HCT116 (cell line): ENCODE data around the gene C3orf52. TPM values are rescaled to one million over a fixed set of nuclear protein-coding genes. Genes with fewer than 3 reads are reported as not detected.

Experiments used
- ATAC-seq: fragments of 200-7000 bp; cut with Tn5 transposase; 2 replicates; pipeline ENCODE4 v1.9.1; 2020; ENCODE audit warnings: mild to moderate bottlenecking, moderate library complexity
- BruUV-seq: library from RNA; stranded (reverse); fragments of 400-500 nt; replicated peaks from 2 replicates; lab custom pipeline; 2021; lab: Mats Ljungman, UMichigan
- CTCF ChIA-PET: fragments of 300-600 bp; sonication (Branson Sonifier 250); formaldehyde crosslinking; loops from one replicate; lab custom pipeline; 2021; ENCODE audit warnings: antibody characterized with exemption; lab: Charles Lee
- POLR2A ChIA-PET: fragments of 300-600, 350-600 bp; sonication (Branson Sonifier 250); formaldehyde crosslinking; loops from one replicate; lab custom pipeline; 2021; ENCODE audit warnings: antibody characterized with exemption; lab: Charles Lee
- RAD21 ChIA-PET, 2 experiments: fragments of 300-600 bp; sonication (Branson Sonifier 250); formaldehyde crosslinking; loops; one replicate each; lab custom pipeline; 2023; ENCODE audit warnings: low total read pairs in 2 of 2; ENCODE audit not compliant: uncharacterized antibody in 2 of 2, unreplicated experiment in 2 of 2, low non-redundant PET in 1 of 2; lab: Charles Lee
- DNase-seq: peaks from one replicate; pipeline ENCODE4 v3.0.0-alpha.2; 2010; ENCODE audit warnings: low read depth, low spot score
- H2AFZ ChIP-seq: fragments of 200-600 bp; shearing (Covaris generic), sonication (generic); 2 replicates; pipeline ENCODE4 v1.6.1; 2017; ENCODE audit warnings: low read depth, mixed run types, mixed read lengths, antibody characterized with exemption, low read length; ENCODE audit not compliant: poor library complexity, severe bottlenecking
- H3K27ac ChIP-seq: 2 replicates; pipeline ENCODE4 v1.5.1; 2012; ENCODE audit warnings: low read depth, low read length
- H3K27me3 ChIP-seq: fragments of 200-600 bp; sonication (generic); 2 replicates; pipeline ENCODE4 v1.6.1; 2016; ENCODE audit warnings: mixed run types, low read length, mixed read lengths; ENCODE audit not compliant: insufficient read depth
- H3K36me3 ChIP-seq, 2 experiments: fragments of 200-500 bp in 1 of 2; fragments of 200-600 bp in 1 of 2; sonication (Bioruptor generic) in 1 of 2; sonication (generic) in 1 of 2; 2 replicates each; pipeline versions ENCODE4 v1.5.1 to v1.6.1; 2014 to 2016; ENCODE audit warnings: low read length in 2 of 2, inconsistent platforms in 1 of 2, mixed read lengths in 1 of 2, mixed run types in 1 of 2; ENCODE audit not compliant: insufficient read depth in 2 of 2, control insufficient read depth in 1 of 2
- H3K4me1 ChIP-seq, 2 experiments: fragments of 200-600 bp in 1 of 2; sonication (generic) in 1 of 2; 2 replicates each; pipeline versions ENCODE4 v1.5.1 to v1.6.1; 2012 to 2017; ENCODE audit warnings: low read length in 2 of 2, inconsistent platforms in 1 of 2, mild to moderate bottlenecking in 1 of 2, mixed read lengths in 1 of 2, mixed run types in 1 of 2, moderate library complexity in 1 of 2; ENCODE audit not compliant: insufficient read depth in 2 of 2, control insufficient read depth in 1 of 2
- H3K4me2 ChIP-seq: fragments of 200-600 bp; sonication (generic); 2 replicates; pipeline ENCODE4 v1.6.1; 2017; ENCODE audit warnings: mixed run types, low read length, mixed read lengths
- H3K4me3 ChIP-seq, 2 experiments: fragments of 200-600 bp in 1 of 2; sonication (generic) in 1 of 2; replicated peaks in 1 of 2; 2 replicates each; pipeline ENCODE4 v1.5.1; 2011 to 2016; ENCODE audit warnings: low read length in 2 of 2, control low read depth in 1 of 2, low read depth in 1 of 2, mild to moderate bottlenecking in 1 of 2, mixed read lengths in 1 of 2, mixed run types in 1 of 2
- H3K79me2 ChIP-seq: fragments of 200-600 bp; sonication (generic); 2 replicates; pipeline ENCODE4 v1.6.1; 2017; ENCODE audit warnings: mild to moderate bottlenecking, mixed run types, low read length, moderate library complexity, mixed read lengths; ENCODE audit not compliant: insufficient read depth
- H3K9ac ChIP-seq: fragments of 200-600 bp; sonication (generic); 2 replicates; pipeline ENCODE4 v1.6.1; 2016; ENCODE audit warnings: low read length, mixed read lengths
- H3K9me2 ChIP-seq: fragments of 200-600 bp; sonication (generic), shearing (Covaris generic); 2 replicates; pipeline ENCODE4 v1.6.1; 2017; ENCODE audit warnings: mixed run types, mild to moderate bottlenecking, moderate library complexity; ENCODE audit not compliant: insufficient read depth
- H3K9me3 ChIP-seq, 2 experiments: fragments of 200-500 bp in 1 of 2; fragments of 200-600 bp in 1 of 2; sonication (Bioruptor generic) in 1 of 2; sonication (generic) in 1 of 2; 2 replicates each; pipeline ENCODE4 v1.6.1; 2014 to 2017; ENCODE audit warnings: low read length in 2 of 2, mixed read lengths in 2 of 2, inconsistent platforms in 1 of 2, low read depth in 1 of 2, mild to moderate bottlenecking in 1 of 2, mixed run types in 1 of 2, moderate library complexity in 1 of 2; ENCODE audit not compliant: control insufficient read depth in 1 of 2, insufficient read depth in 1 of 2
- H4K20me1 ChIP-seq: fragments of 200-600 bp; sonication (generic), shearing (Covaris generic); 2 replicates; pipeline ENCODE4 v1.6.1; 2017; ENCODE audit warnings: mixed run types, mild to moderate bottlenecking, moderate library complexity; ENCODE audit not compliant: insufficient read depth
- CBX3 ChIP-seq: IDR thresholded peaks from 2 replicates; pipeline ENCODE4 v1.6.1; 2012; ENCODE audit warnings: low read depth
- EZH2 ChIP-seq: fragments of 200-600 bp; sonication (generic); IDR thresholded peaks from 2 replicates; pipeline ENCODE4 v1.6.1; 2017; ENCODE audit warnings: antibody characterized with exemption, mixed run types
- JUND ChIP-seq: IDR thresholded peaks from 2 replicates; pipeline ENCODE4 v1.6.1; 2012
- RAD21 ChIP-seq: IDR thresholded peaks from 2 replicates; pipeline ENCODE4 v1.6.1; 2012; ENCODE audit warnings: low read depth, mild to moderate bottlenecking
- REST ChIP-seq: IDR thresholded peaks from 2 replicates; pipeline ENCODE4 v1.6.1; 2012; ENCODE audit warnings: low read depth
- SIN3A ChIP-seq: IDR thresholded peaks from 2 replicates; pipeline ENCODE4 v1.6.1; 2012; ENCODE audit warnings: low read depth
- SRF ChIP-seq: IDR thresholded peaks from 2 replicates; pipeline ENCODE4 v1.6.1; 2012; ENCODE audit warnings: low read depth
- YY1 ChIP-seq: IDR thresholded peaks from 2 replicates; pipeline ENCODE4 v1.6.1; 2011; ENCODE audit warnings: low read length, low read depth, moderate library complexity, mild to moderate bottlenecking; ENCODE audit not compliant: insufficient replicate concordance; ENCODE audit errors: extremely low read depth
- intact Hi-C: fragments of 100-400 bp; cut with micrococcal nuclease; formaldehyde crosslinking; loops from 2 replicates; pipeline ENCODE4 v1.10.0; 2022
- total RNA-seq: library from RNA; stranded (reverse); gene quantifications from one replicate; pipeline ENCODE4 v1.2.1, GENCODE V29; 2021; ENCODE audit not compliant: unreplicated experiment
- TF ChIP-seq, protein P1 (sequence below): IDR thresholded peaks from 2 replicates; pipeline ENCODE4 v1.6.1; 2012
- TF ChIP-seq, protein P2 (sequence below): IDR thresholded peaks from 2 replicates; pipeline ENCODE4 v1.6.1; 2011; ENCODE audit warnings: mild to moderate bottlenecking, low read length, moderate library complexity; ENCODE audit not compliant: insufficient replicate concordance; ENCODE audit errors: extremely low read depth
- TF ChIP-seq, protein P3 (sequence below), 3 experiments: fragments of 200-600 bp in 1 of 3; sonication (generic) in 1 of 3; IDR thresholded peaks in 2 of 3; conservative IDR thresholded peaks in 1 of 3; 2 replicates each; pipeline ENCODE4 v1.5.1; 2012 to 2017; ENCODE audit warnings: low read depth in 2 of 3, low read length in 2 of 3, antibody characterized with exemption in 1 of 3, borderline replicate concordance in 1 of 3, control low read depth in 1 of 3, mild to moderate bottlenecking in 1 of 3, mixed read lengths in 1 of 3, mixed run types in 1 of 3, moderate library complexity in 1 of 3; ENCODE audit not compliant: insufficient read depth in 1 of 3

The C3orf52 gene
- total RNA-seq, 1 experiment from 2014 or later: 14.3 TPM

- CTCF ChIA-PET: interaction anchor here (0.6 to 3.9 kb wide), 7 partner anchors 26 to 393 kb away, joined by 3 to 23 read pairs (median 4); partner anchors contain the start of gene SLC9C1
- Histone ChIP-seq H3K36me3 (no peaks in the 10 kb centered on the region), H4K20me1 (no peaks in the 10 kb centered on the region), H3K9me3 (no peaks in the 10 kb centered on the region), H2AFZ (no peak overlapping the region), H3K27ac (no peak overlapping the region), H3K9ac (no peak overlapping the region), H3K79me2 (no peaks in the 10 kb centered on the region), H3K27me3 (no peaks in the 10 kb centered on the region), H3K4me1 (no peaks in the 10 kb centered on the region; a peak in 1 of 4 replicates), H3K4me2 (no peak overlapping the region), H3K4me3 (no peak overlapping the region), H3K9me2 (no peaks in the 10 kb centered on the region)
- POLR2A ChIA-PET: interaction anchor here (1.3 kb wide), 1 partner anchor 156 kb away, joined by 6 read pairs; the partner anchor contains the start of gene SLC9C1
- DNase-seq: no peak
- TF ChIP-seq, protein P1, sequence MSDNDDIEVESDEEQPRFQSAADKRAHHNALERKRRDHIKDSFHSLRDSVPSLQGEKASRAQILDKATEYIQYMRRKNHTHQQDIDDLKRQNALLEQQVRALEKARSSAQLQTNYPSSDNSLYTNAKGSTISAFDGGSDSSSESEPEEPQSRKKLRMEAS: no peak
- no peak for TF ChIP-seq SIN3A
- TF ChIP-seq JUND: no peak
- TF ChIP-seq, protein P2, sequence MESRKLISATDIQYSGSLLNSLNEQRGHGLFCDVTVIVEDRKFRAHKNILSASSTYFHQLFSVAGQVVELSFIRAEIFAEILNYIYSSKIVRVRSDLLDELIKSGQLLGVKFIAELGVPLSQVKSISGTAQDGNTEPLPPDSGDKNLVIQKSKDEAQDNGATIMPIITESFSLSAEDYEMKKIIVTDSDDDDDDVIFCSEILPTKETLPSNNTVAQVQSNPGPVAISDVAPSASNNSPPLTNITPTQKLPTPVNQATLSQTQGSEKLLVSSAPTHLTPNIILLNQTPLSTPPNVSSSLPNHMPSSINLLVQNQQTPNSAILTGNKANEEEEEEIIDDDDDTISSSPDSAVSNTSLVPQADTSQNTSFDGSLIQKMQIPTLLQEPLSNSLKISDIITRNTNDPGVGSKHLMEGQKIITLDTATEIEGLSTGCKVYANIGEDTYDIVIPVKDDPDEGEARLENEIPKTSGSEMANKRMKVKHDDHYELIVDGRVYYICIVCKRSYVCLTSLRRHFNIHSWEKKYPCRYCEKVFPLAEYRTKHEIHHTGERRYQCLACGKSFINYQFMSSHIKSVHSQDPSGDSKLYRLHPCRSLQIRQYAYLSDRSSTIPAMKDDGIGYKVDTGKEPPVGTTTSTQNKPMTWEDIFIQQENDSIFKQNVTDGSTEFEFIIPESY: no peak
- TF ChIP-seq CBX3: no peak
- TF ChIP-seq RAD21: no peak
- TF ChIP-seq REST: no peak
- TF ChIP-seq, protein P3, sequence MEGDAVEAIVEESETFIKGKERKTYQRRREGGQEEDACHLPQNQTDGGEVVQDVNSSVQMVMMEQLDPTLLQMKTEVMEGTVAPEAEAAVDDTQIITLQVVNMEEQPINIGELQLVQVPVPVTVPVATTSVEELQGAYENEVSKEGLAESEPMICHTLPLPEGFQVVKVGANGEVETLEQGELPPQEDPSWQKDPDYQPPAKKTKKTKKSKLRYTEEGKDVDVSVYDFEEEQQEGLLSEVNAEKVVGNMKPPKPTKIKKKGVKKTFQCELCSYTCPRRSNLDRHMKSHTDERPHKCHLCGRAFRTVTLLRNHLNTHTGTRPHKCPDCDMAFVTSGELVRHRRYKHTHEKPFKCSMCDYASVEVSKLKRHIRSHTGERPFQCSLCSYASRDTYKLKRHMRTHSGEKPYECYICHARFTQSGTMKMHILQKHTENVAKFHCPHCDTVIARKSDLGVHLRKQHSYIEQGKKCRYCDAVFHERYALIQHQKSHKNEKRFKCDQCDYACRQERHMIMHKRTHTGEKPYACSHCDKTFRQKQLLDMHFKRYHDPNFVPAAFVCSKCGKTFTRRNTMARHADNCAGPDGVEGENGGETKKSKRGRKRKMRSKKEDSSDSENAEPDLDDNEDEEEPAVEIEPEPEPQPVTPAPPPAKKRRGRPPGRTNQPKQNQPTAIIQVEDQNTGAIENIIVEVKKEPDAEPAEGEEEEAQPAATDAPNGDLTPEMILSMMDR (IDR thresholded peaks at IDR 0.05 in 2 of 3, conservative IDR thresholded peaks at IDR 0.05 in 1 of 3; ENCODE audit: borderline replicate concordance in 1 of 3, insufficient read depth in 1 of 3, low read depth in 2 of 3, low read length in 2 of 3): no peak
- TF ChIP-seq SRF: no peak
- no peak for TF ChIP-seq YY1
- TF ChIP-seq EZH2: no peak
- intact Hi-C loops: loop anchor here (1.0 to 5.0 kb wide), 4 partner anchors 190 to 394 kb away; no protein-coding TSS in a partner anchor
- ATAC-seq: no peak
- RAD21 ChIA-PET: no interaction called here
- BruUV-seq: no TSS peak
Measured at GRCh38 chr3:112137781-112138180, 51.6 kb downstream of the C3orf52 start.
